Tibial nerve (tissue), 4 donors: Measurements from ENCODE around the gene SARNP. TPM values are rescaled to one million over a fixed set of nuclear protein-coding genes. Genes with fewer than 3 reads are reported as not detected.
A peak's percentile ranks its signal among the peaks of the same experiment; 100 is the strongest.

Source experiments
- DNase-seq, 2 donors: peaks; one replicate each; pipeline ENCODE4 v3.0.0-alpha.2; 2019; ENCODE audit warnings: low spot score in 2 of 2
- H3K27ac ChIP-seq, 4 donors: fragments of 200-600 bp; sonication (generic) in 3 of 4; one replicate each; pipeline ENCODE4 v1.5.1; 2017 to 2019; ENCODE audit warnings: mild to moderate bottlenecking in 1 of 4
- H3K27me3 ChIP-seq, 2 donors: fragments of 200-600 bp; sonication (generic) in 1 of 2; one replicate each; pipeline versions ENCODE4 v1.5.1 to v1.6.0; 2017 to 2019
- H3K36me3 ChIP-seq, 3 donors: fragments of 200-600 bp; sonication (generic); one replicate each; pipeline ENCODE4 v1.5.1; 2018 to 2019
- H3K4me1 ChIP-seq, 4 donors: fragments of 200-600 bp; sonication (generic) in 3 of 4; one replicate each; pipeline ENCODE4 v1.5.1; 2017 to 2019
- H3K4me3 ChIP-seq, 4 donors: fragments of 200-600 bp; sonication (generic) in 3 of 4; one replicate each; pipeline ENCODE4 v1.5.1; 2017 to 2019; ENCODE audit warnings: mild to moderate bottlenecking in 1 of 4, moderate library complexity in 1 of 4
- H3K9me3 ChIP-seq, 4 donors: fragments of 200-600 bp; sonication (generic) in 3 of 4; one replicate each; pipeline ENCODE4 v1.5.1; 2017 to 2019
- EP300 ChIP-seq, 2 donors: sonication (generic); formaldehyde crosslinking; IDR thresholded peaks; one replicate each; pipeline ENCODE4 v1.6.1; 2017; ENCODE audit warnings: antibody characterized with exemption in 2 of 2, mild to moderate bottlenecking in 1 of 2
- POLR2A ChIP-seq, 2 donors: fragments of 450-650 bp; IDR thresholded peaks; one replicate each; pipeline ENCODE4 v1.6.1; 2017; ENCODE audit warnings: antibody characterized with exemption in 2 of 2, mild to moderate bottlenecking in 2 of 2, moderate library complexity in 2 of 2
- WGBS, 2 donors: methylation state at CpG; one replicate each; pipeline ENCODE4 v1.1.5; 2018; 5-methylcytosine and 5-hydroxymethylcytosine counted together
- total RNA-seq, 4 donors: library from RNA; depleted of rRNA; stranded (reverse); fragments of >200 nt; gene quantifications; one replicate each; pipeline ENCODE4 v1.1.0, GENCODE V29; 2016
- TF ChIP-seq, protein P1 (sequence below), 5 experiments: fragments of 200-600 bp in 3 of 5; fragments of 450-650 bp in 2 of 5; sonication (generic) in 3 of 5; IDR thresholded peaks; one replicate each; pipeline ENCODE4 v1.5.1; 2016 to 2019; ENCODE audit warnings: antibody characterized with exemption in 5 of 5, mild to moderate bottlenecking in 3 of 5, moderate library complexity in 2 of 5

Gene SARNP
- total RNA-seq, 4 donors from 2014 or later, result 33.3 to 62.8 (median 52.8) TPM

- TF ChIP-seq, protein P1, sequence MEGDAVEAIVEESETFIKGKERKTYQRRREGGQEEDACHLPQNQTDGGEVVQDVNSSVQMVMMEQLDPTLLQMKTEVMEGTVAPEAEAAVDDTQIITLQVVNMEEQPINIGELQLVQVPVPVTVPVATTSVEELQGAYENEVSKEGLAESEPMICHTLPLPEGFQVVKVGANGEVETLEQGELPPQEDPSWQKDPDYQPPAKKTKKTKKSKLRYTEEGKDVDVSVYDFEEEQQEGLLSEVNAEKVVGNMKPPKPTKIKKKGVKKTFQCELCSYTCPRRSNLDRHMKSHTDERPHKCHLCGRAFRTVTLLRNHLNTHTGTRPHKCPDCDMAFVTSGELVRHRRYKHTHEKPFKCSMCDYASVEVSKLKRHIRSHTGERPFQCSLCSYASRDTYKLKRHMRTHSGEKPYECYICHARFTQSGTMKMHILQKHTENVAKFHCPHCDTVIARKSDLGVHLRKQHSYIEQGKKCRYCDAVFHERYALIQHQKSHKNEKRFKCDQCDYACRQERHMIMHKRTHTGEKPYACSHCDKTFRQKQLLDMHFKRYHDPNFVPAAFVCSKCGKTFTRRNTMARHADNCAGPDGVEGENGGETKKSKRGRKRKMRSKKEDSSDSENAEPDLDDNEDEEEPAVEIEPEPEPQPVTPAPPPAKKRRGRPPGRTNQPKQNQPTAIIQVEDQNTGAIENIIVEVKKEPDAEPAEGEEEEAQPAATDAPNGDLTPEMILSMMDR (IDR thresholded peaks at IDR 0.05), result no peak
- TF ChIP-seq POLR2A (IDR thresholded peaks at IDR 0.05) (no peak), EP300 (IDR thresholded peaks at IDR 0.05) (no peak)
- H3K4me3 ChIP-seq, result peak overlapping the region; percentile 69 to 81 (median 70)
- H3K4me1 ChIP-seq, result peaks cover 0 to 91% (median 62%) of the 10 kb centered on the region in 4 donors
- DNase-seq, result no peak
- H3K9me3 ChIP-seq, result no peaks in the 10 kb centered on the region
- H3K27ac ChIP-seq, result peak overlapping the region; percentile 89 to 94 (median 92)
- H3K36me3 ChIP-seq, result no peaks in the 10 kb centered on the region
- WGBS, 2 donors, result 6% methylated on average over 13 of the region's 13 CpGs
- H3K27me3 ChIP-seq, result no peaks in the 10 kb centered on the region
Observed at GRCh38 chr12:55716582-55716957, 101.0 kb downstream of the SARNP start.

- Histone ChIP-seq H3K4me3 (peak within 1 kb of the TSS; percentile 69 to 81 (median 70)), H3K4me1 (peaks cover 0 to 90% (median 56%) of the 10 kb centered on the region in 4 donors), H3K36me3 (no peaks in the 10 kb centered on the region), H3K9me3 (no peaks in the 10 kb centered on the region), H3K27me3 (no peaks in the 10 kb centered on the region), H3K27ac (peak within 1 kb of the TSS; percentile 89 to 94 (median 92))
- WGBS, 2 donors, result 0% methylated on average over 34 to 40 of the region's 42 CpGs
- DNase-seq, result peak; percentile 92 to 93
- TF ChIP-seq, protein P1 (IDR thresholded peaks at IDR 0.05), result peak in 3 of 5 experiments; percentile 7 to 41 (median 12)
- TF ChIP-seq EP300 (IDR thresholded peaks at IDR 0.05) (peak; percentile 87 to 96), POLR2A (IDR thresholded peaks at IDR 0.05) (peak; percentile 44 to 55)
Observed at GRCh38 chr12:55715833-55716581, 101.5 kb downstream of the SARNP start, which contains the start of gene BLOC1S1. BLOC1S1 (plus strand) TSS chr12:55716046; CDS start chr12:55716052, 6 bp downstream.

- TF ChIP-seq POLR2A (IDR thresholded peaks at IDR 0.05) (no peak), EP300 (IDR thresholded peaks at IDR 0.05) (no peak)
- TF ChIP-seq, protein P1 (IDR thresholded peaks at IDR 0.05), result no peak
- H3K27me3 ChIP-seq, result no peaks in the 10 kb centered on the region
- peak overlapping the region; percentile 89 to 94 (median 92) for H3K27ac ChIP-seq
- H3K4me1 ChIP-seq, result peaks cover 0 to 90% (median 49%) of the 10 kb centered on the region in 4 donors
- H3K9me3 ChIP-seq, result no peaks in the 10 kb centered on the region
- 39 to 45% methylated on average over 7 of the region's 7 CpGs for WGBS, 2 donors
- DNase-seq, result no peak
- peak overlapping the region; percentile 69 to 81 (median 70) for H3K4me3 ChIP-seq
- H3K36me3 ChIP-seq, result no peaks in the 10 kb centered on the region
Observed at GRCh38 chr12:55715169-55715764, 102.3 kb downstream of the SARNP start.

DNA sequence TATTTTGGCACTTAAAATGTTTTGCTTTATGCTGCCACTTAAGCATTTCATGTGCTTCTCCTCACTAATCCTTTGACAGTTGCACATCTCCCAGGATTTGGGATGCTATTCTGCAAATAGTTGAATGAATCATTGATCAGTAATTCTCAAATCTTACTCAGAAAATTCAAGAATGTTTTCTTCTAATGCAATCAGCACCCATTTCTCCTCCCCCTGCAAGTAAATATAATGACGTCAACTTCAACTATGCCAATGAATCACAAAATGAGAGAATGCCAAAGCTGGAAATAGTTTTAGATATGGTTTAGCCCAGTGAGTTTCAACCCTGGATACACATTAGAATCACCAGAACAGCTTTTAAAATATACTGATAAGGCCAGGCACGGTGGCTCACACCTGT is 103.8 kb downstream of the SARNP start:
- H3K9me3 ChIP-seq, result no peaks in the 10 kb centered on the region
- no peak overlapping the region for H3K4me3 ChIP-seq
- TF ChIP-seq POLR2A (IDR thresholded peaks at IDR 0.05) (no peak), EP300 (IDR thresholded peaks at IDR 0.05) (no peak)
- TF ChIP-seq, protein P1 (IDR thresholded peaks at IDR 0.05), result no peak
- peak overlapping the region in 2 of 4 donors; percentile 89 to 91 for H3K27ac ChIP-seq
- WGBS, 2 donors, result 50% methylated on average over 2 of the region's 2 CpGs
- no peaks in the 10 kb centered on the region for H3K27me3 ChIP-seq
- peaks cover 0 to 90% (median 41%) of the 10 kb centered on the region in 4 donors for H3K4me1 ChIP-seq
- H3K36me3 ChIP-seq, result no peaks in the 10 kb centered on the region
- no peak for DNase-seq
